T47D (cell line): ENCODE results near the gene GIN1.
A peak's percentile ranks its signal among the peaks of the same experiment; 100 is the strongest.
"Not testable (repeated sequence)": the region's sequence is repeated elsewhere in the genome, so short reads cannot be mapped to it uniquely, and the experiment has no call there.

Experiments used
- DNase-seq, 2 experiments: peaks; one replicate each; pipeline versions ENCODE4 v3.0.0 to v3.0.0-alpha.2; 2011 to 2012; ENCODE audit warnings: low read depth in 1 of 2, low spot score in 1 of 2
- JUND ChIP-seq: IDR thresholded peaks from 2 replicates; pipeline ENCODE4 v1.6.1; 2012; ENCODE audit warnings: low read depth
- in situ Hi-C: cut with HindIII; loops from 2 replicates; pipeline ENCODE4 v1.10.0; 2016; ENCODE audit warnings: low sequenced_read_pairs, low pct_unique_long_range_greater_than_20kb

The GIN1 gene

GRCh38 chr5:103101079-103101750 lies 18.7 kb downstream of the GIN1 start:
- DNase-seq: no peak
- in situ Hi-C loops: no loop called here
- TF ChIP-seq JUND: no peak

- in situ Hi-C loops: no loop called here
- peak in 1 of 2 experiments; percentile 52 for DNase-seq
- no peak for TF ChIP-seq JUND
Measured at GRCh38 chr5:103098993-103099392, 20.9 kb downstream of the GIN1 start.

GRCh38 chr5:103094737-103095136 lies 25.2 kb downstream of the GIN1 start:
- no peak for DNase-seq
- in situ Hi-C loops: no loop called here
- TF ChIP-seq JUND: no peak

- TF ChIP-seq JUND: no peak
- in situ Hi-C loops: no loop called here
Measured at GRCh38 chr5:103093727-103094126, 26.2 kb downstream of the GIN1 start.

GRCh38 chr5:103092676-103093075 lies 27.3 kb downstream of the GIN1 start:
- DNase-seq: no peak
- in situ Hi-C loops: no loop called here
- no peak for TF ChIP-seq JUND

More at GRCh38 chr5:103093727-103094126, 26.2 kb downstream of the GIN1 start:
- DNase-seq: no peak

GRCh38 chr5:103090791-103091190 lies 29.1 kb downstream of the GIN1 start:
- TF ChIP-seq JUND: no peak
- in situ Hi-C loops: no loop called here
- no peak for DNase-seq

- no peak for TF ChIP-seq JUND
- in situ Hi-C loops: no loop called here
- DNase-seq: no peak
Measured at GRCh38 chr5:103089272-103089671, 30.7 kb downstream of the GIN1 start.

GRCh38 chr5:103086547-103086946 lies 33.4 kb downstream of the GIN1 start:
- DNase-seq: no peak
- no peak for TF ChIP-seq JUND
- in situ Hi-C loops: no loop called here

- no peak for DNase-seq
- in situ Hi-C loops: no loop called here
- TF ChIP-seq JUND: no peak
Measured at GRCh38 chr5:103079796-103080195, 40.1 kb downstream of the GIN1 start.

GRCh38 chr5:103075442-103075841 lies 44.5 kb downstream of the GIN1 start:
- no peak for TF ChIP-seq JUND
- no peak for DNase-seq
- in situ Hi-C loops: no loop called here

GRCh38 chr5:103073500-103073899 lies 46.4 kb downstream of the GIN1 start:
- in situ Hi-C loops, DNase-seq: not testable (repeated sequence)

- DNase-seq: no peak
- TF ChIP-seq JUND: no peak
- in situ Hi-C loops: no loop called here
Measured at GRCh38 chr5:103066326-103066725, 53.6 kb downstream of the GIN1 start.

- in situ Hi-C loops: no loop called here
- TF ChIP-seq JUND: no peak
- no peak for DNase-seq
Measured at GRCh38 chr5:103060424-103060954, 59.4 kb downstream of the GIN1 start.

- no peak for TF ChIP-seq JUND
- in situ Hi-C loops: no loop called here
- no peak for DNase-seq
Measured at GRCh38 chr5:103059525-103059924, 60.4 kb downstream of the GIN1 start.
